Activated T-helper 1 cell treated with anti-CD3 and anti-CD28 coated beads, Interleukin-2, amount 50 U/mL, for 16 hours (primary cell): ENCODE measurements around the gene WDR89.
"Not testable (repeated sequence)": the region's sequence is repeated elsewhere in the genome, so short reads cannot be mapped to it uniquely, and the experiment has no call there.

ENCODE experiments used
- DNase-seq, 2 donors: peaks; one replicate each; pipeline ENCODE4 v3.0.0-alpha.2; 2020; ENCODE audit warnings: low read depth in 1 of 2, low spot score in 1 of 2

Gene WDR89

GRCh38 chr14:63654936-63655335 is 13.3 kb upstream of the WDR89 start:
- DNase-seq = no peak

GRCh38 chr14:63654346-63654745 is 12.7 kb upstream of the WDR89 start:
- DNase-seq = no peak

GRCh38 chr14:63652406-63652805 is 10.7 kb upstream of the WDR89 start:
- DNase-seq = no peak

DNA sequence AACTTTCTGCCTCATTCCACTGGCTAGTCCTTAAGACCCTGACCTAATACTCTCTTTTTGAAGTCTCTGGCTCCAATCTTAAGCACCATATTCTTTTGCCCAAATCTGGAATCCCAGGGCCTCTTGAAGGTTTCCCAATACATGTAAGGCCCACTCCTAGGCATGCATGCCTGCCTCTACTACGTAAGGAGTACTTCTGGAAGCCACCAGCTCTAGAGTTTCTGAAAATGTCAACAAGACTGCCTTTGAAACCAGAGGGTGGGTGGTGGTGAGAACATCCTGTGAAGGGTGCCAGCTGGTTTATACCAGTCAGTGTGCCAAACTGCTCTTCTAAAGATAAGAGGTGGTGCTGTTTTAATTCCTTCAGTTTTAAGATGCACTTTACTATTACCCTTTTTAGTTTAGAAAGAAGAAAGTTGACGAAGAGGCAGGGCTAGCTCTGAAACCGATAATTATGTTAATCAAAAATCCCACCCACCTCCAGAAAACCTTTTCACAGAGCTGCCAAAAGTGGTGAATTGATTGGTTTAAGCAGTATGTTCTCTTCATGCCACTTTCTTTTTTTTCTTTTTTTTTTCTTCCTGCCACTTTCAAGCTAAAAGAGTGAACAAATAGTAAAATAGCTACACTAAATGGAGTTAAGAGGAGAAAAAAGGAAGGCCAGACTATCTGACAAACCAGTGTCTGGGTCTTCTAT is 8.7 kb upstream of the WDR89 start:
- peak; percentile 11 to 18 for DNase-seq

- DNase-seq = no peak
Observed at GRCh38 chr14:63647696-63648410, 6.2 kb upstream of the WDR89 start.

- no peak for DNase-seq
Observed at GRCh38 chr14:63644741-63645140, 3.1 kb upstream of the WDR89 start.

- DNase-seq = no peak
Observed at GRCh38 chr14:63642656-63643382, 1.1 kb upstream of the WDR89 start.

DNA sequence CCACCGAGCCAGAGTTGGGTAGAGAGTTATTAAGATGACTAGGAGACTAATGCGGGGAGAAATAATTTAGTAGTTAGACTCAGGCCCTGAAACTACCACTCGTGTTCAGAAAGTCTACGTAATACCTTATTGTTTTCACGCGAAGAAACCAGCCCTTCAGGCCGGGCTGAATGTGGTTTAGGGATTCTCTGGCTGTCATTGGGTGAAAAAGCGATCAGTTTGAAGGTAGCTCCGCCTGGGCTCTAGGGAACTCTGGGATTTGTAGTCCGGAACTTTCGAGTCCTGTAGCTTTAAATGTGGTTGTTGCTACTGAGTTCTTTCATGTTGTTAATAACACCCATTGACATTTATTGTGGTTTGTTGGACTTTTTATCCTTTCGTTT is 549 bp upstream of the WDR89 start:
- DNase-seq = peak; percentile 39 to 62

- DNase-seq = no peak
Observed at GRCh38 chr14:63638493-63638892, 3.2 kb downstream of the WDR89 start.

- DNase-seq = not testable (repeated sequence)
Observed at GRCh38 chr14:63636094-63636635, 5.5 kb downstream of the WDR89 start.

GRCh38 chr14:63633801-63634200 is 7.9 kb downstream of the WDR89 start:
- DNase-seq = no peak

DNA sequence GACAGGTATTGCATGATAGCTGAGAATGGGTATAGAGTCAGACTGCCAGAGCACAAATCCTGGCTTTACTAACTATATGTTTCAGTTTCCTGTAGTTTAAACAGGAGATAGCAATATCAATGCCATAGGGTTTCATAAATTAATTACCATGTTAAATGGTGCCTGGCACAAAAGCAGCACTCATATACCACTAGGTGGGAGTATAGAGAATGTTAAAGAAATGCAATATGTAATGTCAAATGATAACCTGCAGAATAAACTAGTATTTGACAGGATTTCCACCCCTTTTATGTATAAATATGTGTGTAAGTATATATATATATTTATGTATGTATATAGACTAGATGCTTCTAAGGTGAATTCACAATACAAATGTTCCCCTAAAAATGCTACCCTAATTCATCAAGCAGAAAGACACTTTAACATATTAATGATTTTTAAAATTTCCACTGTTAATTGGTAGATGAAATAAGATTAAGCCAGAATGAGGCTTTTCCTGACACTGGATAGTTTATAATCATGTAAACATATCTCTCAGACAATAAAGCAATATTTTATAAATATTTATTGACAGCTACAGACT is 8.6 kb downstream of the WDR89 start:
- DNase-seq = no peak

- no peak for DNase-seq
Observed at GRCh38 chr14:63624701-63625100, 17.0 kb downstream of the WDR89 start.

- no peak for DNase-seq
Observed at GRCh38 chr14:63624203-63624602, 17.5 kb downstream of the WDR89 start.

GRCh38 chr14:63621975-63622374 is 19.7 kb downstream of the WDR89 start:
- not testable (repeated sequence) for DNase-seq

- no peak for DNase-seq
Observed at GRCh38 chr14:63616015-63616414, 25.7 kb downstream of the WDR89 start.

DNA sequence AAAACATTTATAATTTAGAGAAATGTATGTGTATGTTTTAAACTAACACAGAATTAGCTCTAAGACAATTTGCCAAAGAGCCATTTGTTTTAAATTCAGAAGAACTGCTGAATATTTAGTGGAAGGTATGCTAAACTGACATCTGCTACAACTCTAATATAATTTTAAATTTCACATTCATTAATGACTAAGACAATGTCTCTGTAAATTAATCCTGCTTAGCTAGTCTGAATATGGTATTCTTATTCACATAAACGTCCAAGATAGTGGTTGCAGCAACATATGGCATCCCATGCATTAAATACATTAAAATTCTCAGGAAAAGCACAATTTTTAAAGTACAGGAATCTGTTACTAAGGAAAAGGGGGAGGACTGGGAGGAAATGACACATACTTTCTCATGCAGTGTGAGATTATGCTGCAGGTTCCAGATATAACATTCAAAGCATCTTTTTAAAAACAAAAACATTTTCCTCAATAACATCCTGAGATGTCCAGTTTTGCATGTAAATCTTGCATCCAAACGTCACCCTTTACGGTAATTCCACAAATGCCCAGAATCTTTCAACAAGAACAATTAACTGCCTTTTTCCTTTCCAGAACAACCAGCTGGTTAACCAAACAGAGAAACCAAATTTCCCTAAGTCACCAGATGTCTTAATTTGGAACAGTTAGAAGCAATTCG is 26.9 kb downstream of the WDR89 start:
- DNase-seq = no peak

DNA sequence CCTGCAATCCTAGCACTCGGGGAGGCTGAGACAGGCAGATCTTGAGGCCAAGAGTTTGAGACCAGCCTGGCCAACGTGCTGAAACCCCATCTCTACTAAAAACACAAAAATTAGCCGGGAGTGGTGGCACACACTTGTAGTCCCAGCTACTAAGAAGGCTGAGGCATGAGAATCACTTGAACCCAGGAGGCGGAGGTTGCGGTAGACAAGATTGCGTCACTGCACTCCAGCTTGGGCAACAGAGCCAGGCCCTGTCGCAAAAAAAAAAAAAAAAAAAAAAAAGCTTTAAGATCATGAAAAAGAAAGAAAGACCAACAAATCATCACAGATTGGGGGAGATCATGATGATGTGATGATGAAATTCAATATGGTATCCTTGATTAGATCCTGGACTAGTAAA is 30.6 kb downstream of the WDR89 start:
- no peak for DNase-seq

DNA sequence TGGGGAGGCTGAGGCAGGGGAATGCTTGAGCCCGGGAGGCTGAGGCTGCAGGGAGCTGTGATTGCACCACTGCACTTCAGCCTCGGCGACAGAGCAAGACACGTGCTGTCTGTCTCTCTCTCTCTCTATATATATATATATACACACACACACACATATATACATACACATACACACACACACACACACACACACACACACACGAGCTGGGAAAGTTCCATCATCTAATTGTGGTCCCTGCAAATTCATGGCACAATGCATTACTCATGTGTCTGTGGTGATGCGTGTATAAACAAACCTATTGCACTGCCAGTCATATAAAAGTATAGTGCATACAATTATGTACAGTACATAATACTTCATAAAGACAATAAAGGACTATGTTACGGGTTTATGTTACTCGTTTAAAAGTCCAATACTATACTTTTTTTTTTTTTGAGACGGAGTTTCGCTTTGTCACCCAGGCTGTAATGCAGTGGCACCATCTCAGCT is 36.6 kb downstream of the WDR89 start:
- DNase-seq = no peak

- no peak for DNase-seq
Observed at GRCh38 chr14:63604626-63605025, 37.0 kb downstream of the WDR89 start.
